ENCODE measurements around the gene VTI1A. TPM values are rescaled to one million over a fixed set of nuclear protein-coding genes. Genes with fewer than 3 reads are reported as not detected.

VTI1A gene
- total and polyA plus RNA-seq, 2 of the 8 experiments (the other 6 are each of a cell fraction or from before 2014, with no cell fraction given), result 6.0 to 20.0 TPM

- Histone ChIP-seq H3K9me3 (ENCODE audit: insufficient read depth in 2 of 2, low read depth in 1 of 2, low read length in 1 of 2) (no peaks in the 10 kb centered on the region), H4K20me1 (replicated peaks in 1 of 2; ENCODE audit: control insufficient read depth in 1 of 2, insufficient read depth in 2 of 2, low read length in 2 of 2) (no peaks in the 10 kb centered on the region), H2AFZ (ENCODE audit: low read length) (no peak overlapping the region), H3K4me1 (replicated peaks in 1 of 4; ENCODE audit: control insufficient read depth in 3 of 4, insufficient read depth in 4 of 4, low read length in 3 of 4) (peaks cover 8 to 21% (median 15%) of the 10 kb centered on the region in 4 experiments), H3K4me3 (ENCODE audit: extremely low read depth in 1 of 4, insufficient read depth in 2 of 4, low read depth in 3 of 4, low read length in 4 of 4) (no peak overlapping the region), H3K4me2 (ENCODE audit: insufficient read depth in 1 of 2, low read depth in 2 of 2, low read length in 2 of 2) (no peak overlapping the region), H2BK12ac (ENCODE audit: low read depth, low read length) (no peak overlapping the region), H2BK120ac (replicated peaks; ENCODE audit: low read depth, low read length) (no peak overlapping the region), H2BK20ac (ENCODE audit: low read length) (no peak overlapping the region), H2BK15ac (ENCODE audit: low read length) (no peak overlapping the region), H3K27ac (ENCODE audit: low read depth, low read length) (no peak overlapping the region), H3K36me3 (ENCODE audit: control insufficient read depth in 2 of 4, insufficient read depth in 4 of 4, low read length in 3 of 4) (no peaks in the 10 kb centered on the region), H3K9ac (replicated peaks in 1 of 4; ENCODE audit: extremely low read depth in 1 of 4, low read depth in 3 of 4, low read length in 3 of 4) (no peak overlapping the region), H3K56ac (replicated peaks; ENCODE audit: insufficient read length, low read depth, low read length) (no peak overlapping the region), H4K91ac (replicated peaks; ENCODE audit: insufficient read length, low read length) (no peak overlapping the region), H3K79me2 (ENCODE audit: control insufficient read depth in 1 of 2, insufficient read depth in 2 of 2, low read length in 2 of 2) (no peaks in the 10 kb centered on the region), H2AK5ac (ENCODE audit: low read depth, low read length) (no peak overlapping the region), H3K4ac (replicated peaks; ENCODE audit: insufficient read length, low read depth, low read length) (no peak overlapping the region), H2BK5ac (ENCODE audit: low read depth, low read length) (no peak overlapping the region), H3K18ac (ENCODE audit: extremely low read depth, low read length) (no peak overlapping the region), H4K5ac (ENCODE audit: insufficient read length, low read depth, low read length) (no peak overlapping the region), H3K23ac (ENCODE audit: insufficient read length) (no peak overlapping the region), H3K14ac (ENCODE audit: insufficient read length) (no peak overlapping the region), H3K27me3 (replicated peaks in 1 of 4; ENCODE audit: control insufficient read depth in 3 of 4, extremely low read depth in 1 of 4, insufficient read depth in 3 of 4, low read length in 3 of 4) (no peaks in the 10 kb centered on the region; a peak in 1 of 7 replicates), H3K79me1 (ENCODE audit: low read depth, low read length) (no peaks in the 10 kb centered on the region), H3K23me2 (ENCODE audit: low read depth, low read length) (no peaks in the 10 kb centered on the region), H4K8ac (ENCODE audit: extremely low read depth, insufficient read depth, low read length) (no peak overlapping the region)
- ChIA-PET POLR2A (ENCODE audit: partially characterized antibody) (interaction anchor here (2.4 kb wide), 1 partner anchor 16 kb away, joined by 10 read pairs; no protein-coding TSS in a partner anchor), CTCF (ENCODE audit: partially characterized antibody) (interaction anchor here (1.0 kb wide), 1 partner anchor 18 kb away, joined by 3 read pairs; no protein-coding TSS in a partner anchor)
- TF ChIP-seq SIN3A (conservative IDR thresholded peaks at IDR 0.05 in 1 of 2, IDR thresholded peaks at IDR 0.05 in 1 of 2; ENCODE audit: low read depth in 1 of 2, low read length in 2 of 2) (no peak), EZH2 (IDR thresholded peaks at IDR 0.05; ENCODE audit: low read depth, low read length, severe bottlenecking) (no peak), TAF7 (optimal IDR thresholded peaks at IDR 0.05; ENCODE audit: borderline replicate concordance, low read depth, low read length) (no peak), JUND (IDR thresholded peaks at IDR 0.05; ENCODE audit: low read length) (no peak), CREB1 (IDR thresholded peaks at IDR 0.05) (no peak), CBX5 (IDR thresholded peaks at IDR 0.05; ENCODE audit: low read depth, low read length) (no peak), GTF2F1 (IDR thresholded peaks at IDR 0.05; ENCODE audit: borderline replicate concordance, low read depth, low read length) (no peak), BCL11A (IDR thresholded peaks at IDR 0.05; ENCODE audit: low read depth in 2 of 2, low read length in 2 of 2) (no peak), SIX5 (IDR thresholded peaks at IDR 0.05; ENCODE audit: low read depth, low read length) (no peak), KDM4A (IDR thresholded peaks at IDR 0.05; ENCODE audit: low read depth, low read length, severe bottlenecking) (no peak), HDAC2 (IDR thresholded peaks at IDR 0.05; ENCODE audit: borderline replicate concordance in 1 of 2, low read depth in 2 of 2, low read length in 2 of 2) (no peak), SP2 (IDR thresholded peaks at IDR 0.05; ENCODE audit: low read length) (no peak), JUN (IDR thresholded peaks at IDR 0.05; ENCODE audit: low read depth, low read length) (no peak)
- 95% methylated on average over 4 of the region's 4 CpGs; no CpG with 5 or more reads in 1 of the 2 experiments for WGBS, 2 experiments (ENCODE audit: extremely low coverage in 1 of 2, insufficient coverage in 1 of 2, insufficient read length in 1 of 2, insufficient replicate concordance in 2 of 2, low coverage in 1 of 2, low lambda C conversion rate in 2 of 2, missing lambda C conversion rate in 1 of 2)
- FAIRE-seq (no peak), DNase-seq (ENCODE audit: low read depth in 1 of 2, low spot score in 2 of 2) (no peak)
These were observed 380.9 kb downstream of the VTI1A start for GRCh38 chr10:112827951-112828350.
